Activated CD8-positive, alpha-beta memory T cell treated with anti-CD3 and anti-CD28 coated beads, Interleukin-2, amount 50 U/mL, for 4 hours (primary cell): ENCODE measurements around the gene AHSP.
"Not testable (repeated sequence)": the region's sequence is repeated elsewhere in the genome, so short reads cannot be mapped to it uniquely, and the experiment has no call there.

ENCODE experiments used
- DNase-seq: peaks from one replicate; pipeline ENCODE4 v3.0.0-alpha.2; 2020

AHSP gene

DNA sequence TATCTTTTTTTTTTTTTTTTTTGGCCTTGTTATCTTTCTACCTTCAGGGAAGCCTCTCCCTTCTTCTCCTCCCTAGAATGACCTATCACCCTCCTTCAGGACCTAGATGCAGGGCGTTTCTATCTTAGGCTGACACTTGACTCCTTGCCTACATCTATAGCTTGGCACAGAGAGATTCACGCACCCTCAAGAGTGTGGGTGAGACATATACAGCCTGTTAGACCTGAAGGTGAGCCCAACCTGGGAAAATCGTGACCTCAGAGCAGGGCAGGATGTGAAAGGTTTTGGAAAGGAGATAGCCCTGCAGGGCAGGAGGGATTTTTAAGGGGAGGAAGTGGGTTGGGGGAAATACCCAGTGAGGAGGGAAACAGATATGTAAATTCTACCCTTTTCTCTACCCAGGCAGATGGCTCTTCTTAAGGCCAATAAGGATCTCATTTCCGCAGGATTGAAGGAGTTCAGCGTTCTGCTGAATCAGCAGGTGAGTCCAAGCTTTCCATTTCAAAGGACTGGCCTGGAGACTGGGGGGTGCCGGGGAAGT is at the start of gene AHSP:
Gene AHSP, plus strand, starts transcription at position 167 of the 541 bp plus-strand sequence. Its CDS starts 240 bp downstream, at position 407.
- no peak for DNase-seq

GRCh38 chr16:31478956-31479355 is 48.7 kb upstream of the AHSP start:
- no peak for DNase-seq

- DNase-seq, result no peak
Observed at GRCh38 chr16:31479751-31480150, 47.9 kb upstream of the AHSP start.

DNA sequence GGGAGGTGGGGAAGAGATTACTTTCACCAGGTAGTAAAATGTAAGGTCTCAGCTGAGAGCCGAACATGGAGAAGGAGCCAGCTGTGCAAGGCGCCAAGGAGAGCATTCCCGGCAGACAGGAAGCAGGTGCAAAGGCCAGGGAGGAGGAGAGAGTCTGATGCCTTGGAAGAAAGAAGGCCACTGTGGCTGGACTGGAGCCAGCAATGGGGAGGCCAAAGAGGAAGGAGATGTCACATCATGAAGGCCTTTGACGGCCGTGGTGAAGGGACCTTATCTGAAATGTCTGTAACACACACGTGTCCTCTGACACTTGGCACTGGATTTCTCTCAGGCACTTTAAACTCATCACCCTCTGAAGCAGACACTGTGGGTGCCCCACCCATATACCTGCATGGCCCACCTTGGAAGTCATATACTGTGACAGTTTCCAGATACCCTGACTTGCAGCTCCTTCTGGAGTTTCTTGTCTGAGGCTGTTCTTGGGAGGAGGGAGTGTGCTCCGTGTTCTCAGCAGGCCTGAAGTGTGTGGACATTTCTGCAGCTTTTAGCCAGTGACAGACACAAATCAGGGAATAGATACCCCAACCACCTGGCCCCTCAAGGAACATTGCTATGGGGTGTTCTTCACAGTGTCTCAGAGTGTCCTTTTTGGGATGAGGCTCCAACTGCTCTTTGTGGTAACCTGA is 46.7 kb upstream of the AHSP start:
- no peak for DNase-seq

- DNase-seq, result no peak
Observed at GRCh38 chr16:31483081-31483480, 44.6 kb upstream of the AHSP start, which contains the start of gene SLC5A2. TSS of gene SLC5A2 (plus strand) at chr16:31483123. CDS start at chr16:31483137, 14 bp downstream.

GRCh38 chr16:31484048-31484447 is 43.7 kb upstream of the AHSP start:
- DNase-seq, result not testable (repeated sequence)

GRCh38 chr16:31484491-31485171 is 43.1 kb upstream of the AHSP start:
- no peak for DNase-seq

DNA sequence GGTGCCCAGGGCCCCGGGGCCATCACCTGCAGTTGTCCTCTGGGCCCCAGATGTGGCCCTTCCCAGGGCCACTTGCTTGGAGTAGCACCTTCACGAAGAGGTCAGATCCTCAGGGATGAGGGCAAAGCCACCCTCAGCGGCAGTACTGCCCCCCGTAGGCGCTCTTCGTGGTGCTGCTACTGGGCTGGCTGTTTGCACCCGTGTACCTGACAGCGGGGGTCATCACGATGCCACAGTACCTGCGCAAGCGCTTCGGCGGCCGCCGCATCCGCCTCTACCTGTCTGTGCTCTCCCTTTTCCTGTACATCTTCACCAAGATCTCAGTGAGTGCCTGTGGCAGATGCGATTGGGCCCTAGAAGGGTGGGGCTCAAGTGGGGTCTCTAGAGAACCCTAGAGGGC is 42.1 kb upstream of the AHSP start:
- no peak for DNase-seq

DNA sequence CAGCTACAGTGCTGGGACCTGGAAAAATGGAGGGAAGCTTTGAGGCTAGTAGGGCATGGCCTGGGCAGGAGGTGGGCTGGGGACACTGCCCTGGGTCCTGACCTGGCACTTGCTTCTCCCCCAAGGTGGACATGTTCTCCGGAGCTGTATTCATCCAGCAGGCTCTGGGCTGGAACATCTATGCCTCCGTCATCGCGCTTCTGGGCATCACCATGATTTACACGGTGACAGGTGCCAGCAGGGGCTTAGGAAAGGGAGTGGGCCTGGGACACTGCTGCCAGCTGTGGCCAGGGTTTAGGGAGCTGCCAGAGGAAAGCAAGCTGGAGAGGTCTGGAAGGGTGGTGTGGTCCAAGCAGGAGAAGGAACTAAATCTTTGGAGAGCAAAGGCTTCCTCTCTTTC is 41.7 kb upstream of the AHSP start:
- no peak for DNase-seq

DNA sequence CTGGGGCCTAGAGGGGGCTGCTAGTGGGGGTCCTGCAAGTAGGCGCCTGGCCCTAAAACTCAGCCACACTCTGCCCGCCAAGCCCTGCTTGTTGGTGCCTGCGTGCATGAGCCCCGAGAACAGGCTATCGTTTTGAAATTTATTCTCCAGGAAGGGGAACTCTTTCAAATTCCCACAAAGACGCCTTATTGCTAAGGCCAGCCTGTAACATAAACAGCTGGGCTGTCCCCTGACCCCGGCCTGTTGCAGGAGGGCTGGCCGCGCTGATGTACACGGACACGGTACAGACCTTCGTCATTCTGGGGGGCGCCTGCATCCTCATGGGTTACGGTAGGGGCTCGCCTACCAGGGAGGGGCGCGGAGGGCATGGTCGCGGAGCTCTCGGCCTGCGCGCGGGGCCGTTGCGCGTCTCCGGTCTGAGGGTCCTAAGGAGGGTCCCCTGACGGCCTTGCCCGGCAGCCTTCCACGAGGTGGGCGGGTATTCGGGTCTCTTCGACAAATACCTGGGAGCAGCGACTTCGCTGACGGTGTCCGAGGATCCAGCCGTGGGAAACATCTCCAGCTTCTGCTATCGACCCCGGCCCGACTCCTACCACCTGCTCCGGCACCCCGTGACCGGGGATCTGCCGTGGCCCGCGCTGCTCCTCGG is 40.5 kb upstream of the AHSP start:
- no peak for DNase-seq

DNA sequence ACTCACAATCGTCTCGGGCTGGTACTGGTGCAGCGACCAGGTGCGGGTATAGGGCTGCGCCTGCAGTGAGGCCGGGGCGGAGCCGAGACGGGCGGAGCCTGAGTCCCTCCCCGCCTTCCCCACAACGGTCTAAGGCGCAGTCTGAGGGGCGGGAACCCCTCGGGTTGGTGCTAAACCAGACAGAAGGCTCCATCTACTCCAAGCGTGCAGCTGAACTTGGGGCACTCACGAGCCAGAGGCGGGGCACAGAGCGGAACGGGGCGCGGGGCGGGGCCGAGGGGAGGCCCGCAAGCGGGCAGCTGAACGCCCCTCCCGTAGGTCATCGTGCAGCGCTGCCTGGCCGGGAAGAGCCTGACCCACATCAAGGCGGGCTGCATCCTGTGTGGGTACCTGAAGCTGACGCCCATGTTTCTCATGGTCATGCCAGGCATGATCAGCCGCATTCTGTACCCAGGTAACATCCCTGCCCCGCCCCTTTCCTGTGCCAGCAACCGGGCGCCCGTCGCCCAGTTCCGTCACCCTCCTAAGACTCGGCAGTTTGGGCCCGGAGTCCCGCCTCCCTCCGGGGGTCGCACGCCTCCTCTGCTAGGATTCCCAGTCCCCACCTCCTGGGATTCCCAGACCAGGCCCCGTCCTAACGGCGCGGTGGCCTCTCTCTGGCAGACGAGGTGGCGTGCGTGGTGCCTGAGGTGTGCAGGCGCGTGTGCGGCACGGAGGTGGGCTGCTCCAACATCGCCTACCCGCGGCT is 39.8 kb upstream of the AHSP start:
- peak; percentile 76 for DNase-seq

DNA sequence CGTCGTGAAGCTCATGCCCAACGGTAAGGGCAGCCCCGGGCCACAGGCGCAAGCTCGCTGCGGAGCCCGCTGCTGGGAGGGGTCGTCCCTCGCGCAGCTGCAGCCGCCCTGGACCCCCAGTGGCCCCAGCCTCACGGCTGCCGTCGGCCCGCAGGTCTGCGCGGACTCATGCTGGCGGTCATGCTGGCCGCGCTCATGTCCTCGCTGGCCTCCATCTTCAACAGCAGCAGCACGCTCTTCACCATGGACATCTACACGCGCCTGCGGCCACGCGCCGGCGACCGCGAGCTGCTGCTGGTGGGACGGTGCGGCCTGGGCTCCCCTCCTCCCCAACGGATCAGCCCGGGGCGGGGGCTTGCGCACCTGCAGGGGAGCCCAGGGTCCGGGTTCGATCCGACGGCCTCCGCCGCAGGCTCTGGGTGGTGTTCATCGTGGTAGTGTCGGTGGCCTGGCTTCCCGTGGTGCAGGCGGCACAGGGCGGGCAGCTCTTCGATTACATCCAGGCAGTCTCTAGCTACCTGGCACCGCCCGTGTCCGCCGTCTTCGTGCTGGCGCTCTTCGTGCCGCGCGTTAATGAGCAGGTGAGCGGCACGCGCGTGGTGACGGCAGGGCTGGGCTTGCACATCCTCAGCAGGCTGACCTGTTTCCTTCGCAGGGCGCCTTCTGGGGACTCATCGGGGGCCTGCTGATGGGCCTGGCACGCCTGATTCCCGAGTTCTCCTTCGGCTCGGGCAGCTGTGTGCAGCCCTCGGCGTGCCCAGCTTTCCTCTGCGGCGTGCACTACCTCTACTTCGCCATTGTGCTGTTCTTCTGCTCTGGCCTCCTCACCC is 39.0 kb upstream of the AHSP start:
- DNase-seq, result no peak

GRCh38 chr16:31489298-31489564 is 38.5 kb upstream of the AHSP start:
- no peak for DNase-seq

DNA sequence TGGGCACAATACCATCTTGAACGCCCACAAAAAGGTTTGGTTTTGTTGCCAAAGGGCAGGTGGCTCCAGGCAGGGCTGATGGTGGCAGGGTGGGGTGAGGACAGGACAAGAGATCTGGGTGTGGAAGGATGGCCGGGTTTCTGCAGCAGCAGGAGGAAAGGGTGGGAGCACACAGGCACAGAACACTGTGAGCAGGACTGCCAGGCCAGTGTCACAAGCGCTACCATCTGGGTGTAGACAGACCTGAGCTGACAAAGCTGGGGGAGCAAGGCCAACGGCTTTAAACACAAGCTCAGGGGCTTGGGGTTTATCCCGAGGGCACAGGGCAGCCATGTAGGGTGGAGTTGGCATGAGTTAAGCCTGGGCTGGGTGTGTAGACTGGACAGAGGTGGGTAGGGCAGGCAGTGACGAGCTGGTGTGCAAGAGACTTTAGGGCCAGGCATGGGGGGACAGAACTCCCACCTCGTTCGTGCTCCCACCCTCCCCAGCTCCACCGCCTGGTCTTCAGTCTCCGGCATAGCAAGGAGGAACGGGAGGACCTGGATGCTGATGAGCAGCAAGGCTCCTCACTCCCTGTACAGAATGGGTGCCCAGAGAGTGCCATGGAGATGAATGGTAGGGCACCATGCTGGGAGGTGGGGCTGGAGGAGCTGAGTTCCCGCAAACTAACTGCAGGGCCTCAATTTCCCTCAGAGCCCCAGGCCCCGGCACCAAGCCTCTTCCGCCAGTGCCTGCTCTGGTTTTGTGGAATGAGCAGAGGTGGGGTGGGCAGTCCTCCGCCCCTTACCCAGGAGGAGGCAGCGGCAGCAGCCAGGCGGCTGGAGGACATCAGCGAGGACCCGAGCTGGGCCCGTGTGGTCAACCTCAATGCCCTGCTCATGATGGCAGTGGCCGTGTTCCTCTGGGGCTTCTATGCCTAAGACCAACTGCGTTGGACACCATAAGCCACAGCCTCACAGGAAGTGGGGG is 37.8 kb upstream of the AHSP start:
- DNase-seq, result no peak

GRCh38 chr16:31491778-31492418 is 35.8 kb upstream of the AHSP start:
- DNase-seq, result no peak

DNA sequence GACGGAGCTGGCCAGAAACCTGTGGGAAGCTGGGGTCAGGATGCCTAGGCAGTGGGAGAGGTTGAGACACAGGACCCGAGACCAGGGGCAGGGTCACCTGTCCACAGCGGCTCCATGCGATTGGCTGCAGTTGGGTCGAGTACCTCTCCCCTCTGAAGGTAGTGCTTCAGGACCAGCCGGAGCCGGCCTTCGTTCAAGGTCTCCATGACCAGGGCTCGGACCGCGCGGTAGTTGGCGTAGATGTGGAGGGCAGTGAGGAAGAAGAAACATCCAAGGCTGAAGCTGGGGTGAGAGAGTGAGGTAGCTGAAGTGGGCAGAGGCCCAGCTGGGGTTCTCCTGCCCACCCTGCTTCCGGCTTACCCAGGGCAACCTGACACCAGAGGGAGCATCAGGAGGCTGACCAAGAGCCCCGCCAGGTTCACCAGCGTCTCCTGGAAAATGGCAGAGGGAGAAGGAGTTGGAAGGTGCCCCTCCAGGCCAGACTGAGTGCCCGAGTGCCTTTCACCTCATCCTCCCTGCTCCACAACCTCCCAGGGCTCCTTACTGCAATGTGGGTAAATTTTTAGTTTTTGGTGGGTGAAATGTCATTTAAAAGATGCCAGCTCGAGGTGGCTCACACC is 34.1 kb upstream of the AHSP start:
- DNase-seq, result no peak

GRCh38 chr16:31496670-31497069 is 31.0 kb upstream of the AHSP start:
- no peak for DNase-seq

- DNase-seq, result no peak
Observed at GRCh38 chr16:31498493-31498892, 29.2 kb upstream of the AHSP start.

- DNase-seq, result no peak
Observed at GRCh38 chr16:31499928-31500327, 27.8 kb upstream of the AHSP start.
